A172 (cell line): ENCODE measurements around the gene IL17RB. TPM values are rescaled to one million over a fixed set of nuclear protein-coding genes. Genes with fewer than 3 reads are reported as not detected.

Experiments used
- DNase-seq: peaks from one replicate; pipeline ENCODE4 v3.0.0-alpha.2; 2015; ENCODE audit warnings: low spot score
- total RNA-seq: library from RNA; depleted of rRNA; stranded (reverse); fragments of >200 nt; shearing (Covaris generic); gene quantifications from 2 replicates; pipeline ENCODE4 v1.2.3, GENCODE V29; 2014

Gene IL17RB
- total RNA-seq, 1 experiment from 2014 or later: not detected

DNA sequence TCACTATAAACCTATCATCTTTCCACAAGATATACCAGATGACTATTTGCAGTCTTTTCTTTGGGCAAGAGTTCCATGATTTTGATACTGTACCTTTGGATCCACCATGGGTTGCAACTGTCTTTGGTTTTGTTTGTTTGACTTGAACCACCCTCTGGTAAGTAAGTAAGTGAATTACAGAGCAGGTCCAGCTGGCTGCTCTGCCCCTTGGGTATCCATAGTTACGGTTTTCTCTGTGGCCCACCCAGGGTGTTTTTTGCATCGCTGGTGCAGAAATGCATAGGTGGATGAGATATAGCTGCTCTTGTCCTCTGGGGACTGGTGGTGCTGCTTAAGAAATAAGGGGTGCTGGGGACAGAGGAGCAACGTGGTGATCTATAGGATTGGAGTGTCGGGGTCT, 33.9 kb upstream of the IL17RB start:
- DNase-seq: no peak

DNA sequence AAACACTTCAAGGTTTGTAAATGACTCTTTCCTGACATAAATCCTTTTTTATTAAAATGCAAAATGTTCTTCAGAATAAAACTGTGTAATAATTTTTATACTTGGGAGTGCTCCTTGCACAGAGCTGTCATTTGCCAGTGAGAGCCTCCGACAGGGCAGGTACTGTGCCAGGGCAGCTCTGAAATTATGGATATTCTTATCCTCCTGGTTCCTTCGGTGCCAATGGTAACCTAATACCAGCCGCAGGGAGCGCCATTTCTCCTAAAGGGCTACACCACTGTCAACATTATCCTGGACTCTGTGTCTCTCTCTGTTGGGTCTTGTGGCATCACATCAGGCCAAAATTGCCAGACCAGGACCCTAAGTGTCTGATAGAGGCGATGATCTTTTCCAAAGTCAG, 33.1 kb upstream of the IL17RB start:
- no peak for DNase-seq

DNA sequence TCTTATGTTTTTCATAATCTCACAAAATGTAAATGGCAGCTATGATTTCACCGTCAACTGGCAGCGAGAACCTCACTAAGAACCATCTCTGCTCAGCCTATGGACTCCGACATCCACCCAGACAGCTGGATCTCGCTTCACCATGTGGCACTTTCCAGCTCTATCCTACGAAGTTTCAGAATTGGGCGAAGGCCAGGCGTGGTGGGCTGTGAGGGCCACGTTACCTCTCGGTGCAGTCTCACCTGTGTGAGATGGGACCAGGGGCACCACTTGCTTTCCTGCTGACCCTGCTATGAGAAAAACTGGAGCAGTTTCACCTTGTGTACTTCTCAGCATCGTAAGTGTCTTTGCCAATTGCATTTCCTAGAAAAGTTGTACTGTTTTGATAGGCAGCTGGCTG, 32.5 kb upstream of the IL17RB start:
- DNase-seq: no peak

- no peak for DNase-seq
Observed at GRCh38 chr3:53815067-53815466, 31.3 kb upstream of the IL17RB start.

- DNase-seq: no peak
Observed at GRCh38 chr3:53815651-53816050, 30.7 kb upstream of the IL17RB start.

GRCh38 chr3:53816425-53816824, 29.9 kb upstream of the IL17RB start:
- no peak for DNase-seq

GRCh38 chr3:53817211-53817610, 29.2 kb upstream of the IL17RB start:
- DNase-seq: no peak

DNA sequence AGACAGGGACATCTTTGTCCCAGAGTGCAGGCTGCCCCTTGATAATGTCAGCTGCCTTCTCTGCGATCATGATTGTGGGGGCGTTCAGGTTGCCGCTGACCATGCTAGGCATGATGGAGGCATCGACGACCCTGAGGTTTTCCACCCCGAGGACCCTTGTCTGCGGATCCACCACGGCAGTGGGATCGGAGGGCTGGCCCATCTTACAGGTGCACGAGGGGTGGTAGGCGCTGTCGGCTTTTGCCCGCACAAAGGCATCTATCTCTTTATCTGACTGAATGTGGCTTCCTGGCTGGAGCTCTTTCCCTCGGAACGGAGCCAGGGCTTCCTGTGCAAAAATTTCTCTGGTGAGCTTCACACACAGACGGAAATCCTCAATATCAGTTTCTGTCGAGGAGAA, 28.6 kb upstream of the IL17RB start:
- DNase-seq: no peak

DNA sequence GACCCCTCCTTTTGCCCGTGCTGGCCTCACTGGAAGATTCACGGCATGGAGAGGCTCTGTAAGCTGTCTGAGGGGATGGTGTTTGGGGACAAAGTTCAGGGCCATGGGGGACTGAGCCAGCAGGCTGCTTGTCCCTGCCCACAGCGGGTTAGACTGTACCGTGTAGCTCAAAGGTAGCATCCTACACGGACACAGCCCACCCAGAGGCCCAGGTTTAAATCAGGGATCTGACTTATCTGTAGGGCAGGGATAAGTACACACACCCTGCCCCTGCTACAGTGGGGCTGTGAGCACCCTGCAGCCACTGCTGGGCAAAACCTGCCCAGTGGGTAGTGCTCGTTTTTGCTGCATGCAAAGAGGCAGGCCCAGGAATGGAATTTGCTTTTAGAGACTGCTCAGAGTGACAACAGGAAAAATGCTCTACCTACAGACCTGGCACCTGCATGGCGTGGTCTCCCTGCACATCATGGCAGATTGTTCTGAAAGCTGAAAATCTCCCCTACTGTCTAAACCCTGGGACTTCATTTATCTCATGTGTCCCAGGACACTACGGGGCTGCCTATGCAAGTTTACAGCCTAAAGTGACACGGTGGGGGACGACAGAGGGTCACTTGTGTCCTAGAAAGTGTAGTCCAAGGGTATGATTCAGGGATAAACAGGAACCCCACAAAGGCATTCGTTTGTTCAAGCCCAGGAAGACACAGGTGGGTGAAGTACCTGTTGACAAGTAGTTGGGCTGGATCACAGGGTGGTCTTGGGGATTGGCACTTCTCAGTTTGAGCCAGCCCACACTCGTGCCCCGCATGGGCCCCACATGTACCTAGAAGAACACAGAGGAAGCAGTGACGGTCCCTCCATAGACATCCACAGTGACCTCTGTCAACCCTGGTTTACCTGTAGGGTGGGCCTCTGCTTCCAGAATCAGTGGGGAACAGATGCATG, 27.9 kb upstream of the IL17RB start:
- DNase-seq: no peak

GRCh38 chr3:53819163-53819868, 27.1 kb upstream of the IL17RB start:
- no peak for DNase-seq

DNA sequence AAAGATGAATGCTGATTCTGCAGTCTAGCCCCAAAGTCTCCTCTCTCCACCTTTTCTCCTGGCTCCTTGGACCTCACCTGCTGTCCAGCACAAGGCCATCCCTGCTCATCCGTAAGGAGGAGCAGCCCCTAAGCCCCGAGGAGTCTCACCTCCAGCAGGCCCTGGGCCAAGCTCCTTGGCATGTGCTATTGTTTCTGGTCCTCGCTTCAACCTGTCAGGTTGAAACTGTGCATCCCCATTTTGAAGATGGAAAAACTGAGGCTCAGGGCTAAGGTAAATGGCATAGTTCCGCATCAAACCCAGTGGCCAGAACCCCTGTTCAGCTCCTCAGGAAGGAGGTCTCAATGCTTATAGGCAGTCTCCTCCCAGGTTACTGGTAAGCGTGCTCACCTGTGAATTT, 26.3 kb upstream of the IL17RB start:
- DNase-seq: no peak

- no peak for DNase-seq
Observed at GRCh38 chr3:53820756-53821580, 25.4 kb upstream of the IL17RB start.

GRCh38 chr3:53821631-53822121, 24.7 kb upstream of the IL17RB start:
- peak; percentile 78 for DNase-seq

DNA sequence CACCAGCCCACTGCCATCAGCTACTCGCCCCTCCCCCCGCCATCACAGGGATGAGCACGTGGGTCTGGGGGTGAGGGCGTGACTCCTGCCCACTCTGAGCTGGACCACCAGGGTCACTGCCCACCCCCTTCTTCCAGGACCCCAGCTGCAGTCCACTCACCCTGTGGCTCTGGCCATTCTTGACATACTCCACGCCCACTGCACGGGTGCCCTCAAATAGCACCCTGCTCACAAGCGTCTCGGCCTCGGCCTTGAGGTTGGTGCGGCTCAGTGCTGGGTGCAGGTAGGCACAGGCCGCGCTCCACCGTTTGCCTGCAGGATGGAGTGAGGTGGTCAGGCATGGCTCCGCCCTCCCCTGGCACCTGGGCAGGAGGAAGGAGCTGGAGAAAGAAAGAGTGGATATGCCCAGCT, 24.0 kb upstream of the IL17RB start:
- no peak for DNase-seq

- no peak for DNase-seq
Observed at GRCh38 chr3:53823026-53823955, 23.1 kb upstream of the IL17RB start.

DNA sequence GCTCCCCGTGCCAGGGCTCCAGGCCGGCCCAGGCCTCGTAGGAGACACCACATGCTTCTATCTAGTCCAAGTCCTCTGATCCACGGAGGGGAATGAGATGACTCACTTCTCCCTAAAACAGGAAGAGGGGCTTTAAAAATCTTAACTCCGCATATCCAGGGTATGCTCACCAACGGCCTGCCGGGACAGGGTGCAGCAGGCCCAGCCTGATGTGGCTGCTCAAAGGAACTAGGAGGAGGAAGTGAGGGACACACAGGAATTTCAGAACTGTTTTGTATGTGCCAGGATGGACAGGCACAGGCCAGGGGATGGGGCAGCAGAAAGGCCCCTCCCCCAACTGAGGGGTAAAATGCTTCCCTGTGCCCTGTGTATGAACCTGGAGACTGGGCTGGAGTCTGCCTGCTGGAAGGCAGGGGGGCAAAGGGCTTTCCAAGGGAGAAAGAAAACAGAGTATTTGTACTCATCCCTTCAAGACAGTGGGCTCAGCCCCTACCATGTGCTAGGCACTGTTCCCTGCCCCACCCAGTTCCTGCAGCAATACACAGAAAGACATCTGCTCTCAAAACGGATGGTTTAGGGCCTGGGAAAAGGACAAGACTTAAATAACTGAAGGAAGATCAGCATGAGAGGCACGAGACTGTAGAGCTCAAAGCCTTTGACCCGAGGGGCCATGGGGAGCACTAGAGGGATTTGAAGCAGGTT, 22.3 kb upstream of the IL17RB start:
- DNase-seq: no peak

- no peak for DNase-seq
Observed at GRCh38 chr3:53824795-53825194, 21.6 kb upstream of the IL17RB start.

GRCh38 chr3:53826048-53826447, 20.3 kb upstream of the IL17RB start:
- no peak for DNase-seq

DNA sequence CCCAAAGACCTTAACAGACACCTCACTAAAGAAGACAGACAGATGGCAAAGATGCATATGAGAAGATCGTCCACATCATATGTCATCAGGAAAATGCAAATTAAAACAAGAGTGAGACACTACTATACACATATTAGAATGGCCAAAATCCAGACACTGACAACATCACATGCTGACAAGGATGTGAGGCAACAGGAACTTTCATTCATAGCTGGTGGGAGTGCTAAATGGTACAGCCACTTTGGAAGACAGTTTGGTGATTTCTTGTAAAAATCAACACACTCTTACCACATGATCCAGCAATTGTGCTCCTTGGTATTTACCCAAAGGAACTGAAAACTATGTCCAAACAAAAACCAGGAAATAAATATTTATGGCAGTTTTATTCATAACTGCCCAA, 17.8 kb upstream of the IL17RB start:
- no peak for DNase-seq

DNA sequence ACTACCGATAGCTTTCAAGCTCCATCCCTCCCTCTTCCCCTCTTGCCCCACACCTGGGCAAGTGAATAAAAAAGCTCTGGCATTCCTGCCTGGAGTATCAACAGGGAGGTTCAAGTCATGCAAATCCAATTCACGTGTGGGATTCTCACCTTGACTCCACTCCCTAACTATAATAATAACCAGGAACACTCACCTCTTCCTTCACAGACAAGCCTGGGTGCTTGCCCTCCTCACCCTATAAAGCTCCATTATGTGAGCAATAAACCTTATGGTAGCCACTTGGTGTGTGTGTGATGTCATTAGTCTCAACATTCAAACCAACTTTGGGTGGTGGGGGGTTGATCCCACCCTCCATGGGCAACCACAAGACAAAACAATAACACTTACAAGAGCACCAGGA, 16.8 kb upstream of the IL17RB start:
- DNase-seq: no peak
